COLO668 (cell line): ENCODE data around the gene NUDC.
"Not testable (repeated sequence)": the region's sequence is repeated elsewhere in the genome, so short reads cannot be mapped to it uniquely, and the experiment has no call there.

Source experiments
- DNase-seq: peaks from one replicate; lab custom pipeline; 2025; ENCODE audit not compliant: unreplicated experiment; lab: John Stamatoyannopoulos, UW

NUDC gene

DNA sequence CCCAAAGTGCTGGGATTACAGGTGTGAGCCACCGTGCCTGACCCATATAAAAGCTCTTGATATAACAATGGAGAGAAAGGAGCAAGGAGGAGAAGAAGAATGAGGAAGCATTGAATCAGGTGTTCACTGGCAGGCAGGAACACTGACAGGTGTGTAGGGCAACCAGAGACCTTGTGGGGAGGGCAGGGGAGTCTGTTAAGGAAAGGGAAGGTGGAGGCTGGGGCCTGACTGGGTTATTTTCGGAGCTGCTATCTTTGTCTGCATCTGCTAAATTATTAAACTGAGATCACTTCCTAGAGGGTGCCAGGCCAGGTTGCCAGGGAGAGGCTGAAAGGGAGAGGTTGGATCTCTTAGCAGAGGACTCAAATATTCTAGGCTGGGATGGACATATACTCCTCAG, 65.1 kb downstream of the NUDC start:
- DNase-seq: no peak

DNA sequence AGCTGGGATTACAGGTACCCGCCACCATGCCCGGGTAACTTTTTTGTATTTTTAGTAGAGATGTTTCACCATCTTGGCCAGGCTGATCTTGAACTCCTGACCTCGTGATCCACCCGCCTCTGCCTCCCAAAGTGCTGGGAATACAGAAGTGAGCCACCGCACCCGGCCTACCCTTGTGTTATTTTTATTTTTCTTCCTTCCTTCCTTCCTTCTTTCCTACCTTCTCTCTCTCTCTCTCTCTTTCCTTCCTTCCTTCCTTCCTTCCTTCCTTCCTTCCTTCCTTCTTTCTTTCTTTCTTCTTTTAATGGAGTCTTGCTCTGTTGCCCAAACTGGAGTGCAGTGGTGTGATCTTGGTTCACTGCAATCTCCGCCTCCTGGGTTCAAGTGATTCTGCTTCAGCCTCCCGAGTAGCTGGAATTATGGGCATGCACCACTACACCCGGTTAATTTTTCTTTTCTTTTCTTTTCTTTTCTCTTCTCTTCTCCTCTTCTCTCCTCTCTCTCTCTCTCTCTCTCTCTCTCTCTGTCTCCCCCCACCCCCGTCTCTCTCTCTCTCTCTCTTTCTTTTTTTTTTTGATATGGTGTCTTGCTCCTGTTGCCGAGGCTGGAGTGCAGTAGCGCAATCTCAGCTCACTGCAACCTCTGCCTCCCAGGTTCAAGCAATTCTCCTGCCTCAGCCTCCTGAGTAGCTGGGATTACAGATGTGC, 68.0 kb downstream of the NUDC start:
- not testable (repeated sequence) for DNase-seq

DNA sequence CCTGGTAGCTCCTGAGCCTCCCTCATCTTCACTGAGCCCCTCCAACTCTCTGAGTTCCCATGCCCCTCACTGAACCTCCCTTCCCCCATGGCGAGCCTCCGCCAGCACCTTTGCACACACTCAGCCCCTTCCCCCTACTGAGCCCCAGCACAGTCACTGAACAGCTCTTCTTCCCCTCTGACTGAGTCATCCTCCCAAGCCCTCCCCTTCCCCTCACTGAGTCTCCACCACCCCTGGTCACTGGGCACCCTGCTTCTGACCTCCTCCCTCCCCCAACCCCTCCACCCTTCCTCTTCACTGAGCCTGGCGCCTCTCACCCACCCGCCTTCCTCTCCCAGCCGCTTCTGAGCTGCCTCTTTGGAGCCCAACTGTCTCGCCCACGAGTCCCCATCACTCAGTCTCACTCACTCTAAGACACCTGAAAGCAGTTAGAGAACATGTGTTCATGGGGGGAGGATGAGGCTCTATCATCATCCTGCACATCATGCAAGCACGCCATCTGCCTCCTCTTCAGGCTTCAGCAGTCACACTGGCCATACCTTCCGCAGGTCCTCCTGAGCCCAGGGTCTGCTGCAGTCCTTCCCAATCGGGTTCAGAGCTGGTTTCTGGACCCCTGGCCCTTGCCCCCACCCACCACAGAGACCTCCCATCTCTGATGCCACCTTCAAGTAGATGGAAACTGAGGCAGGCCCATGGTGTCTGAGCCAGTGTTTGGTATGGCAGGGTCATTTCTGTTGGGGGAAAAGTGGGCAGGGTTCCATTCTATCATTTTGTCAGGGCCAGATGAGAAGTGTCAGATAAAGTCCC, 70.0 kb downstream of the NUDC start:
- DNase-seq: peak; percentile 57

DNA sequence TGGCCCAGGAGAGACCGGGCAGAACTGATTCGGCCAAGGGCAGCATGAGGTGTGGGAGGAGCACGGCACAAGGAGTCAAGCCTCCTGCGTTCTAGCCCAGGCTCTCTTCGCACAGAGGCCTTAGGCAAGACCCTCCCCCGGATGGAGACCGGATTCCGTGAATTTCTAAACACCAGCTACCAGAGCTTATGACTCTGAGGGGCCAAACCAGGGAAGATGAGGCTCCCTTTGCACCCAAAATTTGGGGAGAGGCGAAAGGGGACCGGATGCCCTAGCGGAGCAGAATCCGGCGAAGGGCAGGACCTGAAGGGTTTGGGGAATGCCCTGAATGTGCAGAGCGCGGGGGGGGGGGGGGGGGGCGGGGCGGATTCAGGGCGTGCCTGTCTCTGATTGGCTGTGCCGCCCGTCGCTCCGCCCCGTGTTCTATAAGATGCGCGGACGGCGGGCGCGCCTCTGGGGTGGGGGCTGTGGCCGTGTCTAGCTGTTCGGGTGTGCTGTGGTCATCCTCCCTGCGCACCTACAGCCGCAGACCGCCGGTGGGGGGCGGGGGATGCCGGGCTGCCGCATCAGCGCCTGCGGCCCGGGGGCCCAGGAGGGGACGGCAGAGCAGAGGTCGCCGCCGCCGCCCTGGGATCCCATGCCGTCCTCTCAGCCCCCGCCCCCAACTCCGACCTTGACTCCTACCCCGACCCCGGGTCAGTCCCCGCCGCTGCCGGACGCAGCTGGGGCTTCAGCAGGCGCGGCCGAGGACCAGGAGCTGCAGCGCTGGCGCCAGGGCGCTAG, 71.9 kb downstream of the NUDC start, which contains the start of gene TRNP1:
Gene TRNP1, plus strand, starts transcription at position 456 of the 783 bp plus-strand sequence. Its CDS starts 95 bp downstream, at position 551.
- DNase-seq: peak; percentile 91

DNA sequence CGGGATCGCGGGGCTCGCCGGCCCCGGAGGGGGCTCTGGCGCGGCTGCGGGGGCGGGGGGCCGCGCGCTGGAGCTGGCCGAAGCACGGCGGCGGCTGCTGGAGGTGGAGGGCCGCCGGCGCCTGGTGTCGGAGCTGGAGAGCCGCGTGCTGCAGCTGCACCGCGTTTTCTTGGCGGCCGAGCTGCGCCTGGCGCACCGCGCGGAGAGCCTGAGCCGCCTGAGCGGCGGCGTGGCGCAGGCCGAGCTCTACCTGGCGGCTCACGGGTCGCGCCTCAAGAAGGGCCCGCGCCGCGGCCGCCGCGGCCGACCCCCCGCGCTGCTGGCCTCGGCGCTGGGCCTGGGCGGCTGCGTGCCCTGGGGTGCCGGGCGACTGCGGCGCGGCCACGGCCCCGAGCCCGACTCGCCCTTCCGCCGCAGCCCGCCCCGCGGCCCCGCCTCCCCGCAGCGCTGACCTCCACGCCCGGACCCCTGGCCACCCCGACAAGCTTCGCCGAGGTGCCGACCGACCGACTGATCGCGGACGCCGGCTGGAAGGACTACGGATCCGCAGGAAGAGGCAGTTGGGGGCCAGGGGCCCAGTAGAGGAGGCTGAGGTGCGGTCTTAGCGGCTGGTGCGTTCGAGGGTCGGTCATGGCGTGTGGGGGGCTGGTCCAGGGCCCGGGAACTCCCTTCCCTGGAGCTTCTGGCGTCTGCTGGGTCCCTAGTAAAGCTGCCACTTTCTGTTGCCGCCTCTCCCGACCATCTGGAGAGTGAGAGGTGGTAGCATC, 72.7 kb downstream of the NUDC start:
- DNase-seq: peak; percentile 81

DNA sequence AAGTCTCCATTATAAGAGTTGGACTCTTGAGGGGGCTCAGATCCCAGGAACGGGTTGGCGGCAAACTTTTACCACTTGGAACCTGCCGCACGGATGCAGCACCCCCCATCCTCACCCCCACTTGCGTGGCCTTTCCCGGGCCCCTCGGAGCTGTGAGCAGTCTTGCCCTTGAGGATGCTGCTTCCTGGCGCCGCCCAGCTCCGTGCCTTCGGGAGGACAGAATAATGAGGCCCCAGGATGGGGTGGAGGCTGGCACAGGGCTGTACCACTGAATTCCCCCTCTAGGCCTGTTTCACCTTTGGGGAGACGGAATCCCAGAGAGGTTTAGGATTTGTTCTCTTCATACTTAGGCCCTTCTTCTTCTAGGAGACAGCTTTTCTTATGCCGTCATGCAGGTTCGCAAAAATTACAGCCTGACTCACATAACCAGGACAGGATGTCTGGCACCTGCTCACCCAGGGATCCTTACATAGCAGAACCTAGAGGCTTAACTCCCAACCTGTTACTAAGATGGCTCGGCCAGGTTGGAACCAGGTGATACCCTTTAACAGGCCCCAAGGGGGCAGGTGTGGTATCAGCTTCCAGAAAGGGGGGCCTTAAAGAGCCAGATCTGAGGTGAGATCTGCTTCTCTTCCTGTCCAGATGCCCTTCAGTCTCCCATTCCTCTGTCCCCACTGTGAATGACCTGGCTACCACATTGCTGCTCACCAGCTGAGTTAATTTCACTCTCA, 73.4 kb downstream of the NUDC start:
- DNase-seq: peak; percentile 64

DNA sequence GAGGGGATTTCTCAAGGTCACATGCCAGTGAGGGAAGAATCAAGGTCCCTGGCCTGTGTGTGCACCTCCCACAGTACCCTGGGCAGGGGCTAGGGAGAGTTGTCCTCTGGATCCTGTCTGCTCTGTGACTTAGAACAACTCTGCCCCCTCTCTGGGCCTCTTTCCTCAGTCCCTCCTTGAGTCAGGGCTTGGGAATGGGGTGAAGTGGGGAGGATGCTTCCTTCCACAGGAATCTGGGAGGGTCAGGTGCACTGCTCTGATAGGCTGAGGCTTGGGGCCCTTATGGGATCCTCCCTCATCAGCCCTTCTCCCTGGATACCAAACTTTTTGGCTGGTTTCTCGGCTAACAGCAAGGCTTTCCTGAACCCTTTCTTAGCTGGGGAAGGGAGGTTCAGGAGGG, 74.5 kb downstream of the NUDC start:
- DNase-seq: no peak
